Transverse colon (tissue), 4 donors: ENCODE results near the gene RHOF. TPM values are rescaled to one million over a fixed set of nuclear protein-coding genes. Genes with fewer than 3 reads are reported as not detected.
"Not testable (repeated sequence)": the region's sequence is repeated elsewhere in the genome, so short reads cannot be mapped to it uniquely, and the experiment has no call there.

Source experiments
- DNase-seq: peaks from one replicate; pipeline ENCODE4 v3.0.0-alpha.2; 2019
- H3K27ac ChIP-seq, 4 donors: fragments of 200-600 bp; sonication (generic); 2 replicates each; pipeline ENCODE4 v1.5.1; 2016 to 2018; ENCODE audit warnings: inconsistent platforms in 4 of 4
- H3K27me3 ChIP-seq: fragments of 200-600 bp; sonication (generic); 2 replicates; pipeline ENCODE4 v1.5.1; 2017; ENCODE audit warnings: inconsistent platforms
- H3K36me3 ChIP-seq, 4 donors: fragments of 200-600 bp; sonication (generic); 2 replicates each; pipeline ENCODE4 v1.5.1; 2017 to 2019; ENCODE audit warnings: inconsistent platforms in 4 of 4
- H3K4me1 ChIP-seq, 4 donors: fragments of 200-600 bp; sonication (generic); 2 replicates each; pipeline ENCODE4 v1.5.1; 2017 to 2020; ENCODE audit warnings: inconsistent platforms in 4 of 4
- H3K4me3 ChIP-seq, 4 donors: fragments of 200-600 bp; sonication (generic); 1 replicate in 1 of 4; 2 replicates in 3 of 4; pipeline versions ENCODE4 v1.5.1 to v1.6.1; 2017 to 2019; ENCODE audit warnings: inconsistent platforms in 4 of 4
- H3K9me3 ChIP-seq, 2 donors: fragments of 200-600 bp; sonication (generic); 2 replicates each; pipeline ENCODE4 v1.5.1; 2017 to 2019; ENCODE audit warnings: inconsistent platforms in 2 of 2
- EP300 ChIP-seq: sonication (generic); formaldehyde crosslinking; IDR thresholded peaks from one replicate; pipeline ENCODE4 v1.6.1; 2017; ENCODE audit warnings: antibody characterized with exemption, low read depth
- POLR2A ChIP-seq: fragments of 450-650 bp; IDR thresholded peaks from one replicate; pipeline ENCODE4 v1.6.1; 2016; ENCODE audit warnings: antibody characterized with exemption, mild to moderate bottlenecking, moderate library complexity
- POLR2AphosphoS5 ChIP-seq, 3 donors: sonication (generic); formaldehyde crosslinking; IDR thresholded peaks; one replicate each; pipeline ENCODE4 v1.6.1; 2016; ENCODE audit warnings: antibody characterized with exemption in 3 of 3
- WGBS, 2 donors: methylation state at CpG; one replicate each; pipeline ENCODE4 v1.1.5; 2018; ENCODE audit warnings: low coverage in 1 of 2; 5-methylcytosine and 5-hydroxymethylcytosine counted together
- in situ Hi-C, 4 donors: fragments of 200-750 bp; cut with MboI; loops; one replicate each; pipeline versions ENCODE4 v1.15.0 to v1.15.1; 2017; ENCODE audit warnings: low sequenced_read_pairs in 3 of 4, low pct_ligation_motif_present in 1 of 4, low pct_unique_long_range_greater_than_20kb in 1 of 4
- intact Hi-C: fragments of 100-400 bp; cut with DNase I; formaldehyde crosslinking; loops from one replicate; pipeline ENCODE4 v1.15.1; 2023; ENCODE audit warnings: low total_unique reads
- total RNA-seq, 4 donors: library from RNA; depleted of rRNA; stranded (reverse); fragments of >200 nt; gene quantifications; one replicate each; pipeline ENCODE4 v1.1.0, GENCODE V29; 2016
- TF ChIP-seq, protein P1 (sequence below), 5 experiments: fragments of 200-600 bp in 3 of 5; fragments of 450-650 bp in 2 of 5; sonication (generic) in 3 of 5; IDR thresholded peaks; 1 replicate in 2 of 5; 2 replicates in 3 of 5; pipeline ENCODE4 v1.5.1; 2016 to 2017; ENCODE audit warnings: antibody characterized with exemption in 5 of 5, inconsistent platforms in 3 of 5, mild to moderate bottlenecking in 2 of 5, moderate library complexity in 1 of 5

The RHOF gene
- total RNA-seq, 4 donors from 2014 or later, result 14.9 to 251 (median 150) TPM

DNA sequence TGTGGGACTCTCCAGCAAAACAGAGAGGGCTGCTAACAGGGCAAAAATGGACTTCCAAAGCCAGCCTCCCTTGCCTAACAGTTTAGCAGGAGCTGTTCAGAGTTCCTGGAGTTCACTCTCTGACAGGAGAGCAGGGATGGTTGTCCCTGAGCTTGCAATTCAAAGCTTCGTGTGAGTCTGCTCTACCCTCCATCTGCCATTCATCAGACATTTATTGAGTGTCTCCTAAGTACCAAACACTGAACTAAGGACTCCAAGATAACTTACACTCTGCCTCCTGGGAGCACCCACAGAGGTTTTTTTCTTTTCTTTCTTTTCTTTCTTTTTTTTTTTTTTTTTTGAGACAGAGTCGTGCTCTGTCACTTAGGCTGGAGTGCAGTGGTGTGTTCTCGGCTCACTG, 28.7 kb downstream of the RHOF start:
- Histone ChIP-seq H3K9me3 (no peaks in the 10 kb centered on the region), H3K4me3 (no peak overlapping the region), H3K36me3 (no peaks in the 10 kb centered on the region), H3K4me1 (peaks cover 0 to 19% (median 8%) of the 10 kb centered on the region in 4 donors), H3K27ac (no peak overlapping the region), H3K27me3 (no peaks in the 10 kb centered on the region)
- WGBS, 2 donors, result 67 to 93% methylated on average over 1 to 3 of the region's 3 CpGs
- TF ChIP-seq EP300, result no peak
- TF ChIP-seq POLR2A, result no peak
- TF ChIP-seq, protein P1, sequence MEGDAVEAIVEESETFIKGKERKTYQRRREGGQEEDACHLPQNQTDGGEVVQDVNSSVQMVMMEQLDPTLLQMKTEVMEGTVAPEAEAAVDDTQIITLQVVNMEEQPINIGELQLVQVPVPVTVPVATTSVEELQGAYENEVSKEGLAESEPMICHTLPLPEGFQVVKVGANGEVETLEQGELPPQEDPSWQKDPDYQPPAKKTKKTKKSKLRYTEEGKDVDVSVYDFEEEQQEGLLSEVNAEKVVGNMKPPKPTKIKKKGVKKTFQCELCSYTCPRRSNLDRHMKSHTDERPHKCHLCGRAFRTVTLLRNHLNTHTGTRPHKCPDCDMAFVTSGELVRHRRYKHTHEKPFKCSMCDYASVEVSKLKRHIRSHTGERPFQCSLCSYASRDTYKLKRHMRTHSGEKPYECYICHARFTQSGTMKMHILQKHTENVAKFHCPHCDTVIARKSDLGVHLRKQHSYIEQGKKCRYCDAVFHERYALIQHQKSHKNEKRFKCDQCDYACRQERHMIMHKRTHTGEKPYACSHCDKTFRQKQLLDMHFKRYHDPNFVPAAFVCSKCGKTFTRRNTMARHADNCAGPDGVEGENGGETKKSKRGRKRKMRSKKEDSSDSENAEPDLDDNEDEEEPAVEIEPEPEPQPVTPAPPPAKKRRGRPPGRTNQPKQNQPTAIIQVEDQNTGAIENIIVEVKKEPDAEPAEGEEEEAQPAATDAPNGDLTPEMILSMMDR (IDR thresholded peaks at IDR 0.05), result no peak
- TF ChIP-seq POLR2AphosphoS5 (IDR thresholded peaks at IDR 0.05), result no peak
- intact Hi-C loops (no loop called here), in situ Hi-C loops (loop anchor here in 1 of 4 donors (10.0 kb wide), 1 partner anchor 60 kb away; no protein-coding TSS in a partner anchor)
- no peak for DNase-seq

- no peaks in the 10 kb centered on the region for H3K9me3 ChIP-seq
- no peak for TF ChIP-seq POLR2A
- TF ChIP-seq POLR2AphosphoS5 (IDR thresholded peaks at IDR 0.05), result no peak
- TF ChIP-seq EP300, result no peak
- TF ChIP-seq, protein P1 (IDR thresholded peaks at IDR 0.05), result no peak
- no peaks in the 10 kb centered on the region for H3K36me3 ChIP-seq
- in situ Hi-C loops, result loop anchor here in 1 of 4 donors (10.0 kb wide), 1 partner anchor 57 kb away; no protein-coding TSS in a partner anchor
- intact Hi-C loops, result no loop called here
- no peak overlapping the region for H3K4me3 ChIP-seq
- 77 to 79% methylated on average over 4 to 6 of the region's 6 CpGs for WGBS, 2 donors
- no peak overlapping the region for H3K27ac ChIP-seq
- H3K27me3 ChIP-seq, result no peaks in the 10 kb centered on the region
- DNase-seq, result no peak
- peaks cover 0 to 10% (median 4%) of the 10 kb centered on the region in 4 donors for H3K4me1 ChIP-seq
Measured at GRCh38 chr12:121762269-121762668, 31.2 kb downstream of the RHOF start.

GRCh38 chr12:121758536-121758935, 35.0 kb downstream of the RHOF start:
- H3K36me3 ChIP-seq, DNase-seq, H3K9me3 ChIP-seq, H3K4me3 ChIP-seq, intact Hi-C loops, in situ Hi-C loops, H3K27me3 ChIP-seq, H3K27ac ChIP-seq: not testable (repeated sequence)
- WGBS, 2 donors, result 93 to 100% methylated on average over 3 to 22 of the region's 22 CpGs
- H3K4me1 ChIP-seq, result peaks cover 0 to 12% (median 6%) of the 10 kb centered on the region in 4 donors

DNA sequence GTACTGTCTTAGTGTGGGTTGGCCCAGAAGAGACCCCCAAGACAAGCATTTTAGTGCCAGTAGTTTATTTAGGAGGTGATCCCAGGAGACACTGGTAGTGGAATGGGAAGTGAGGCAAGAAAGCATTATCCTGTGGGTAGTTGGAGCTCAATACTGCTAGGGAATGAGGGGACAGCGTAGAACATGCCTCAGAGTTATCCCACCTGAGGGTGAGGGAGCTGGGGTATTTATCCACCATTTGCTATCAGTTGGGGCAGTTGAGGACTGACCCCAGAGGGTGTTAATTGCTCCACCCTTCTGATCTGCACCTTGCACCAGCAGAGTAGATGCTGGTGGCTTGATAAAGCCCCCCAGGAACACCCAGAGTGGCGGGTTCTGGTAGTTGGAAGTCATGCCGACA, 37.9 kb downstream of the RHOF start:
- in situ Hi-C loops (no loop called here), intact Hi-C loops (no loop called here)
- Histone ChIP-seq H3K9me3 (no peaks in the 10 kb centered on the region), H3K36me3 (no peaks in the 10 kb centered on the region), H3K4me1 (peaks cover 0 to 6% (median 2%) of the 10 kb centered on the region in 4 donors), H3K4me3 (no peak overlapping the region), H3K27me3 (no peaks in the 10 kb centered on the region), H3K27ac (no peak overlapping the region)
- TF ChIP-seq EP300 (no peak), POLR2A (no peak), POLR2AphosphoS5 (IDR thresholded peaks at IDR 0.05) (no peak)
- TF ChIP-seq, protein P1 (IDR thresholded peaks at IDR 0.05), result no peak
- DNase-seq, result no peak
- WGBS, 2 donors, result 97 to 100% methylated on average over 1 to 3 of the region's 3 CpGs

DNA sequence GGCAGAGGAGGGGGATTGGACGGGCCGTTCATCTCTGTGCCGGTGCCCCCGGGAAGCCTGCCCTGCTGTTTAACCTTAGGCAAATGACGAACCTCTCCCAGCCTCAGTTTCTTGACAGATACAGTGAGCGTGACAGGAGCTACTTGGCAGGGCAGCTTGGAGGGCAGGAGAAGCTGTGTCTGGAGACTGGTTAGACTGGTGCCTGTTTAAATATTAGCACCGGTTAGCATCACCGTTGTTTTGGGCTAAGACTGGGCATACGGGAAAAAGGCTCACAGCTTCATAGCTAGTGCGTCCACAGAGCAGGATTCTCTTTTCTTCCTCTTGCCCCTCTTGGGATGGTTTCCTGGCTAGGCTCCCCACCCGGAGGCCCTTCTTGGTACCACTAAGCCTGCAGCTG, 38.7 kb downstream of the RHOF start:
- H3K36me3 ChIP-seq, result no peaks in the 10 kb centered on the region
- WGBS, 2 donors, result 91% methylated on average over 11 of the region's 11 CpGs; no CpG with 5 or more reads in 1 of the 2 donors
- intact Hi-C loops, result no loop called here

More for the DNA sequence above, 38.7 kb downstream of the RHOF start:
- in situ Hi-C loops, result no loop called here
- DNase-seq, result no peak
- TF ChIP-seq, protein P1 (IDR thresholded peaks at IDR 0.05), result no peak
- TF ChIP-seq EP300 (no peak), POLR2AphosphoS5 (IDR thresholded peaks at IDR 0.05) (no peak), POLR2A (no peak)
- Histone ChIP-seq H3K27ac (no peak overlapping the region), H3K4me1 (peaks cover 0 to 6% (median 2%) of the 10 kb centered on the region in 4 donors), H3K9me3 (no peaks in the 10 kb centered on the region), H3K4me3 (no peak overlapping the region), H3K27me3 (no peaks in the 10 kb centered on the region)
